WTC11 (cell line): ENCODE data around the gene SOCS1.

Source experiments
- CTCF ChIP-seq: fragments of 200-600 bp; IDR thresholded peaks from 2 replicates; pipeline ENCODE4 v1.8.0; 2022; ENCODE audit warnings: antibody characterized with exemption
- TF ChIP-seq, protein P1 (sequence below): sonication (generic); formaldehyde crosslinking; IDR thresholded peaks from 2 replicates; pipeline ENCODE4 v1.8.1; 2023; ENCODE audit warnings: mild to moderate bottlenecking, missing genetic modification reagents, moderate library complexity

GRCh38 chr16:11303405-11304138 lies 47.6 kb upstream of the SOCS1 start:
- TF ChIP-seq CTCF, result no peak
- TF ChIP-seq, protein P1, sequence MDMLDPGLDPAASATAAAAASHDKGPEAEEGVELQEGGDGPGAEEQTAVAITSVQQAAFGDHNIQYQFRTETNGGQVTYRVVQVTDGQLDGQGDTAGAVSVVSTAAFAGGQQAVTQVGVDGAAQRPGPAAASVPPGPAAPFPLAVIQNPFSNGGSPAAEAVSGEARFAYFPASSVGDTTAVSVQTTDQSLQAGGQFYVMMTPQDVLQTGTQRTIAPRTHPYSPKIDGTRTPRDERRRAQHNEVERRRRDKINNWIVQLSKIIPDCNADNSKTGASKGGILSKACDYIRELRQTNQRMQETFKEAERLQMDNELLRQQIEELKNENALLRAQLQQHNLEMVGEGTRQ (CRISPR knock-in tag), result no peak
